Ishikawa (cell line): Measurements from ENCODE around the gene GARIN5B.

Experiments
- CEBPB ChIP-seq: IDR thresholded peaks from 2 replicates; pipeline ENCODE4 v1.6.1; 2012
- CREB1 ChIP-seq: IDR thresholded peaks from 2 replicates; pipeline ENCODE4 v1.6.1; 2012; ENCODE audit warnings: low read depth
- EGR1 ChIP-seq: IDR thresholded peaks from 2 replicates; pipeline ENCODE4 v1.6.1; 2012
- EP300 ChIP-seq: IDR thresholded peaks from 2 replicates; pipeline ENCODE4 v1.6.1; 2012; ENCODE audit warnings: borderline replicate concordance
- FOXM1 ChIP-seq: IDR thresholded peaks from 2 replicates; pipeline ENCODE4 v1.6.1; 2012; ENCODE audit warnings: low read depth, borderline replicate concordance
- NFIC ChIP-seq: IDR thresholded peaks from 2 replicates; pipeline ENCODE4 v1.6.1; 2012
- RAD21 ChIP-seq: IDR thresholded peaks from 2 replicates; pipeline ENCODE4 v1.6.1; 2012; ENCODE audit warnings: low read depth
- TAF1 ChIP-seq: IDR thresholded peaks from 2 replicates; pipeline ENCODE4 v1.6.1; 2012; ENCODE audit warnings: low read depth, mild to moderate bottlenecking
- TCF12 ChIP-seq: IDR thresholded peaks from 2 replicates; pipeline ENCODE4 v1.6.1; 2012; ENCODE audit warnings: low read depth
- TEAD4 ChIP-seq: IDR thresholded peaks from 2 replicates; pipeline ENCODE4 v1.6.1; 2012
- YY1 ChIP-seq: IDR thresholded peaks from 2 replicates; pipeline ENCODE4 v1.6.1; 2012; ENCODE audit warnings: low read depth
- ZBTB7A ChIP-seq: IDR thresholded peaks from 2 replicates; pipeline ENCODE4 v1.6.1; 2012; ENCODE audit warnings: low read depth
- TF ChIP-seq, protein P1 (sequence below): IDR thresholded peaks from 2 replicates; pipeline ENCODE4 v1.6.1; 2012
- TF ChIP-seq, protein P2 (sequence below): IDR thresholded peaks from 2 replicates; pipeline ENCODE4 v1.6.1; 2012; ENCODE audit warnings: low read depth, mild to moderate bottlenecking
- TF ChIP-seq, protein P3 (sequence below): IDR thresholded peaks from 2 replicates; pipeline ENCODE4 v1.6.1; 2012

GARIN5B gene

DNA sequence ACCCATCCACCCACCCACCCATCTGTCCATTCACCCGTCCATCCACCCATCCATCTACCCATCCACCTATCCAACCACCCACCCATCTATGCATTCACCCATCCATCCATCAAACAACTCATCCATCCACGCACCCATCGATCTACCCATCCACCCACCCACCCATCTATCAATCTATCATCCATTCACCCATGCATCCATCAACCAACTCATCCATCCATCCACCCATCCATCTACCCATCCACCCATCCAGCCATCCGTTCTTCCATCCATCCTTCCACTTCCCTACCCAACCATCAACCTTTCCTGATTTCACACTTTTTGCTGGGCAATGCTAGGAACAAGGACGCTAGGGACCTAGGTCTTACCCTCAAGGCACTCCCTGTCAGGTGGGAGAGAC, 19.0 kb upstream of the GARIN5B start:
- TF ChIP-seq RAD21 (no peak), EGR1 (no peak), YY1 (no peak), NFIC (no peak), CEBPB (no peak), TEAD4 (no peak), FOXM1 (no peak), EP300 (no peak), ZBTB7A (no peak), CREB1 (no peak), TCF12 (no peak), TAF1 (no peak)
- TF ChIP-seq, protein P1, sequence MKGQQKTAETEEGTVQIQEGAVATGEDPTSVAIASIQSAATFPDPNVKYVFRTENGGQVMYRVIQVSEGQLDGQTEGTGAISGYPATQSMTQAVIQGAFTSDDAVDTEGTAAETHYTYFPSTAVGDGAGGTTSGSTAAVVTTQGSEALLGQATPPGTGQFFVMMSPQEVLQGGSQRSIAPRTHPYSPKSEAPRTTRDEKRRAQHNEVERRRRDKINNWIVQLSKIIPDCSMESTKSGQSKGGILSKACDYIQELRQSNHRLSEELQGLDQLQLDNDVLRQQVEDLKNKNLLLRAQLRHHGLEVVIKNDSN, result no peak
- TF ChIP-seq, protein P2, sequence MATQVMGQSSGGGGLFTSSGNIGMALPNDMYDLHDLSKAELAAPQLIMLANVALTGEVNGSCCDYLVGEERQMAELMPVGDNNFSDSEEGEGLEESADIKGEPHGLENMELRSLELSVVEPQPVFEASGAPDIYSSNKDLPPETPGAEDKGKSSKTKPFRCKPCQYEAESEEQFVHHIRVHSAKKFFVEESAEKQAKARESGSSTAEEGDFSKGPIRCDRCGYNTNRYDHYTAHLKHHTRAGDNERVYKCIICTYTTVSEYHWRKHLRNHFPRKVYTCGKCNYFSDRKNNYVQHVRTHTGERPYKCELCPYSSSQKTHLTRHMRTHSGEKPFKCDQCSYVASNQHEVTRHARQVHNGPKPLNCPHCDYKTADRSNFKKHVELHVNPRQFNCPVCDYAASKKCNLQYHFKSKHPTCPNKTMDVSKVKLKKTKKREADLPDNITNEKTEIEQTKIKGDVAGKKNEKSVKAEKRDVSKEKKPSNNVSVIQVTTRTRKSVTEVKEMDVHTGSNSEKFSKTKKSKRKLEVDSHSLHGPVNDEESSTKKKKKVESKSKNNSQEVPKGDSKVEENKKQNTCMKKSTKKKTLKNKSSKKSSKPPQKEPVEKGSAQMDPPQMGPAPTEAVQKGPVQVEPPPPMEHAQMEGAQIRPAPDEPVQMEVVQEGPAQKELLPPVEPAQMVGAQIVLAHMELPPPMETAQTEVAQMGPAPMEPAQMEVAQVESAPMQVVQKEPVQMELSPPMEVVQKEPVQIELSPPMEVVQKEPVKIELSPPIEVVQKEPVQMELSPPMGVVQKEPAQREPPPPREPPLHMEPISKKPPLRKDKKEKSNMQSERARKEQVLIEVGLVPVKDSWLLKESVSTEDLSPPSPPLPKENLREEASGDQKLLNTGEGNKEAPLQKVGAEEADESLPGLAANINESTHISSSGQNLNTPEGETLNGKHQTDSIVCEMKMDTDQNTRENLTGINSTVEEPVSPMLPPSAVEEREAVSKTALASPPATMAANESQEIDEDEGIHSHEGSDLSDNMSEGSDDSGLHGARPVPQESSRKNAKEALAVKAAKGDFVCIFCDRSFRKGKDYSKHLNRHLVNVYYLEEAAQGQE, result no peak
- TF ChIP-seq, protein P3, sequence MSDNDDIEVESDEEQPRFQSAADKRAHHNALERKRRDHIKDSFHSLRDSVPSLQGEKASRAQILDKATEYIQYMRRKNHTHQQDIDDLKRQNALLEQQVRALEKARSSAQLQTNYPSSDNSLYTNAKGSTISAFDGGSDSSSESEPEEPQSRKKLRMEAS, result no peak

- TF ChIP-seq ZBTB7A, result no peak
Observed at GRCh38 chr19:55379174-55379573, 16.1 kb upstream of the GARIN5B start.

DNA sequence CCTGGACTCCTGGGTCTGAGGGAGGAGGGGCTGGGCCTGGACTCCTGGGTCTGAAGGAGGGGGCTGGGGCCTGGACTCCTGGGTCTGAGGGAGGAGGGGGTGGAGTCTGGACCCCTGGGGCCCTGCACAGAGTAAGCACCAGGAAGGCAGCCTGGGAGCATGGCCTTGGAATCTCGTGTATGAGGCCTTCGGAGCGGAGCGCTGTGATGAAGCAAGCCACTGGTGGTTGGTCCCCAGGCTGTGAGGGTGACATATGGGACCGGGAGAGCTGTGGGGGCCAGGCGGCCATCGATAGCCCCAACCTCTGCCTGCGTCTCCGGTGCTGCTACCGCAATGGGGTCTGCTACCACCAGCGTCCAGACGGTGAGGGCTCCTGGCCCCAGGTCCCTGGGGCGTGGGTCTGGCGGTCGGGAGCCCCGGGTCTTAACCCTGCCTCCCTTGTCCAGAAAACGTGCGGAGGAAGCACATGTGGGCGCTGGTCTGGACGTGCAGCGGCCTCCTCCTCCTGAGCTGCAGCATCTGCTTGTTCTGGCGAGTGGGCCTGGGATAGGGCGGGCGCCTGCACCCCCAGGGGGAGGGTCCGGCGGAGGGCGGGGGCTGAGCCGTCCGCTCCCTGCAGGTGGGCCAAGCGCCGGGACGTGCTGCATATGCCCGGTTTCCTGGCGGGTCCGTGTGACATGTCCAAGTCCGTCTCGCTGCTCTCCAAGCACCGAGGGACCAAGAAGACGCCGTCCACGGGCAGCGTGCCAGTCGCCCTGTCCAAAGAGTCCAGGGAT, 14.5 kb upstream of the GARIN5B start:
- TF ChIP-seq TAF1 (no peak), EP300 (no peak), RAD21 (no peak), CREB1 (no peak), TEAD4 (no peak), ZBTB7A (no peak), YY1 (no peak), NFIC (no peak), CEBPB (no peak), EGR1 (no peak)
- TF ChIP-seq, protein P1, result no peak

DNA sequence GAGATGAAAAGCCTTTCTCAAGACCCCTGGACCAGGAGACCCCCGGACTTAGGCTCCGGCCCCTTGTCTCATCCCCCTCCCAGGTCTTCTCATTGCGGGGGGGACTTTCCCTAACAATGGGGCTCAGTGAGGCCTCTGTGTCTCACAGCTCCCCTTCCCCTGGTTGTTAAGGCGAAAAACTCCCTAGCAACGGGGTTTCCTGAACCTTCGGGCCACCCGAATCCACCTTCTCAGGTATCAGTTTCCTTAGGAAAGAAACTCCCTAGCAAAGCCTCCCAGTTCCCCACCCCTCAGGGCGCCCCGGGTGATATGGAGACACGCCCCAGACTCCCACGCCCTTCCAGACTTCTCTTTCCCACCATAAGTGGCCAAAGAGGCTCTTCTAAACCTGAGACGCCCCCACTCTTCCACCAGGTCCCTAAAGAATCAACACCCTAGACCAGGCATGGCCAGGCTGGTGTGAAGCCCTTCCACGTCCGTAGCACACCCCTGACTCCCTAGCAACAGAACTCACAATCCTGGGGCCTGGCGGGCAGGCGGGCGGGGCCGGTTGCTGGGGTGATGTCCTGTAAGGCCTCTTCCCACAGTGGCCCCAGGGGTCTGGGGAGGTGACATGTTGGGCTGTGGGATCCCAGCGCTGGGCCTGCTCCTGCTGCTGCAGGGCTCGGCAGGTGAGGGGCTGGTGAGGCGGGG, 13.3 kb upstream of the GARIN5B start, which contains the start of gene TMEM190:
TSS of gene TMEM190 (plus strand) at position 586 of the 693 bp plus-strand sequence. CDS start at position 614, 28 bp downstream.
- no peak for TF ChIP-seq TCF12
- TF ChIP-seq EP300, result no peak
- TF ChIP-seq NFIC, result no peak
- no peak for TF ChIP-seq TEAD4
- TF ChIP-seq EGR1, result no peak
- TF ChIP-seq, protein P2, result no peak
- no peak for TF ChIP-seq YY1
- TF ChIP-seq CEBPB, result no peak

DNA sequence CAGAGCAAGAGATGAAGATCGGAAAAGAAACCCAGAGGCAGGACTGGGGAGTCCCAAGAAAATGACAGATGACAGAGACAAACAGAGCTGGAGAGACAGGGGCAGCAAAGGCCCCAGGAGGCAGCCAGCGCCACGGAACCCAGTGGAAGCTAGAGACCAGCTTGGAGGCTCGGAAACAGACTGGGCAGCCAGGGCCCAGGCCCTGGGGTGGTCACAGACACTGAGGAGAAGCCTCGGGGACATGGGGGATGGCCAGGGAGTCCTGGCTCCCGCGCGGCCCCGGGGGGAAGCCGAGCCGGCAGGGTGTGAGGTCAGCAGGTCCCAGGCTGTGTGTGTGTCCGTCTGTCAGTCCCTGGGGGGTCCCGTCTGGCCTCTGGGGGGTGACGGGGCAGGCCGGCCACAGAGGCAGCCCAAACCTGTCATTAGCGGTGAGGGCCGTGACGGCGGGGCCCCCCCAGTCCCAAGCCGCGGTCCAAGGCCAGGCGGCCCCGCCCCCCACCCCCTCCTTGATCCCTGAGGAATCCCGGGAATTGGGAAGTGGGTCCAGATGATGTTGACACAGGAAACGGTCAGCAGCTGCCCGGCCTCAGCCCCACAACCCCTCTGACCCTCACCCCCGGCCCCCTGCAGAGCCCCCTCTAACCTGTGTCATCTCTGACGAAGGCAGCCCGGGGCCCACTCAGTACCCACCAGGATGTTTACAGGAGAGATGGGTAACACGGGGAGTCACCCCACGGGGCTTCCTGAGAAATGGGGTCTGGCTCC, 11.1 kb upstream of the GARIN5B start:
- TF ChIP-seq TEAD4 (no peak), NFIC (no peak), EP300 (no peak)
- TF ChIP-seq, protein P2, result no peak
